NCI-H2227 (cell line): Measurements from ENCODE around the gene SLC9A8.

Experiments used
- DNase-seq: peaks from one replicate; lab custom pipeline; 2025; ENCODE audit not compliant: unreplicated experiment; lab: John Stamatoyannopoulos, UW

SLC9A8 gene

DNA sequence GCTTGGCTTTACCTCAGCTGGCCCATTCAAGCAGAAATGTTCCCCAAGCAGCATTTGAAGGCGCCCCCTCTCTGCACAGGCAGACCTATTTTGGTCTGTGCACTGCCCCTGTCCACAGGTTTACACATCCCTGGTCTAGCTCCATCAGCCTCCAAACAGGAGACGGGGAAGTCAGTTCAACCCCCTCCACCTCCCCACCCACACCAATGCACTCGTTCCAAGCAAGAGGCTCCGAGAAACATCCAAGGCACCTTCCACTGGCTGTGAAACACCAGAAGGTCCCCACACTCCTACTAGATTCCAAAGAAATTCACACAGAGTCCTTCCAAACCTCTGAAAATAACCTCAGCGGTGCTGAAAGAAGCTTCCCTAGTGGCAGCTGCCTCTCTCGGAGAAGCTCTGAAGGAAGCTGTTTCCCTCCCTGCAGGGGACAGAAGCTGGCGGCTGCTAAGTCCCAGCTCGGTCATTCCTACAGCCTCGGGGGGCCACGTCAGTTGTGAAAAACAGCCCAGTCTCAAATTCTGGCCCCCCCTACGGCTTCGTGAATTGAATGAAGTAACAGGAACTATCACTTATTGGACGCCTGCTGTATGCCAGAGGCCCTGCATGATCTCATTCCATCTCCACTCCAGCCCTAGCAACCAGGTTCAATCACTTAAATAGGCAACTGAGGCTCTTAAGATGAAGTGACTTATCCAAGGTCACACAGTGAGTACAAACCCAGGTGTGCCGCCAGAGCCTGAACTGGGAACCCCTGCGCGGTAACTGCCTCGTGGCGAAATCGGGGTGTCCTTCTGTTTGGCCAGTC lies 101.9 kb downstream of the SLC9A8 start:
- peak; percentile 37 for DNase-seq

DNA sequence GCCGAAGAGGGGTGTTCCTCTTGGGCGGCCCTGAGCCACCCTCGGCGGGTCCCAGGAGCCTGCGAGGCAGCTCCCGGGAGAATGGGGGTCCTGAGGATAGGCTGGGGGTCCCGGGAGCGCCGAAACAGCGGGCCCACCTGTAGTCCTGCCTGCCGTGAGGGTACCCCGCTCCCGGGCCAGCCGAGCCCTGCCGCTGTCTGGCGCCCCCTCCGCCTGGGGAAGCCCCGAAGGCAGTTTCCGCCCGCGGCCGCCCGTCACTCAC lies 102.4 kb downstream of the SLC9A8 start:
- DNase-seq, result no peak

DNA sequence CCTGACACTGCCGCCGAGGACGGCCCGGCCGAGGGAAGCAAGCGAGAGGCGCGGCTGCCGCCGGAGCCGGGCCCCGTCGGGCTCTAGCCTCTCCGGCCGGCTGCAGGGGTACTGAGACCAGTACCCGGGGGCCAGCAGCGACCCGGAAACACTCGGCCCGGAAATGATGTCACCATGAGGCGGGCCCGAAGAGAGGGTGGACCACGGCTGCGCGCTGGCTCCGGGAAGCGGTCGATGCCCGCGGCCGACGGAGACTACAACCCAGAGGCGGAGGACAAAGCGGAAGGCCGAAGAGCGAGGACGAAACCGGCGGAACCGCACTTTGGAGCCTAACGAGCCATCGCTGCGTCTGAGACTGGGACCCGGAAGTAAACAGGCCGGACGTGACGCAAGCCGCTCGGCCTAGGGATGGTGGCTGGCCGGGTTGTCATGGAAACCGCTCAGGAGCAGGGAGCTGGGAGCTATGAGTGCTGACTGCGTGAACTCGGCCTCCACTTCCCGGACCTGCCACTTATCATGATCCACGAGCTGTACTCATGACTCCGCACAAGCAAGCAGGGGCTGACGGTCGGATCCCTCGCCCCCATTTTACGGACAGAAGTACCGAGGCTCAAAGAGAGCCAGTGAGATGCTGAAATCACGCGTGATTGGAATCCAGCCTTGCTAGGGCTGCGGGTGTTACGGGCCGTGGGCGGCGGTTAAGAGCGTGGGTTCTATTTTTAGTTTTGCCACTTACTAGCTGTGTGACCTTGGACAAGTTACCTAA lies 102.9 kb downstream of the SLC9A8 start, which contains the start of gene SPATA2:
TSS of gene SPATA2 (minus strand) at position 150 of the 766 bp plus-strand sequence. CDS start 7,039 bp downstream, outside the sequence.
- peak; percentile 97 for DNase-seq

DNA sequence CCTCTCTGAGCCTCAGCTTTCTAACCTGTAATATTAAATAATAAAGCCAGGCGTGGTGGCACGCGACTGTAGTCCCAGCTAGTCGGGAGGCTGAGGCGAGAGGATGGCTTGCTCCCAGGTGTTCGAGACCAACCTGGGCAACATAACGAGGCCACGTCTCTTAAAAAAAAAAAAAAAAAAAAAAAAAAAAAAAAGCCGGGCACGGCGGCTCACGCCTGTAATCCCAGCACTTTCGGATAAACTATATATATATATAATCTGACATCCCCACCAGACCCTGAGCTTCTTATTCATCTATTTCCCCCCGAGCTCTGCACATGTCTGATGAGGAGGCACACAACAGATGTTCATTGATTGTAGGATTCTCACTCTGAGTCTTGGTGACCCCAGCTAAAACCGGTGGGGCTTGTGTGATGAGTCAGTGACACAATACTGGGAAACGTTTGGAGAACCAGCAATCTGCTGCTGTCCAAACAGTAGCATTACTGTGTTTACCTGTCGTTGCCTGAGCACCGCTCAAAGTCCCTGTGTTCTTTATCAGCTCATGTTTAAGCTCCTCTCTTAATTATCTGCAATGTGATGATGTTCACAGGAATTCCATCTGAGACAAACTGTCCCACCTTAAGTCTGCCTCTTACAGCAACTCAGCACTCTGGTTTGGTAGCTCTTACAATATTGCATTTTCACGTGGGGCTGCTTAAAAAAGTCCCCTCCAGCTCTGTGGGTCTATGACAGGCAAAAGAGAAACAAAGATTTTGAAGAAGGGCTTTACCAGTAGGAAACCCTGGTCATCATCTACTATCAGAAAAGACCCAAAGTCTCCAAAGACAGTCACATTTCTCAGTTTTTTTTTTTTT lies 103.7 kb downstream of the SLC9A8 start:
- peak; percentile 57 for DNase-seq

DNA sequence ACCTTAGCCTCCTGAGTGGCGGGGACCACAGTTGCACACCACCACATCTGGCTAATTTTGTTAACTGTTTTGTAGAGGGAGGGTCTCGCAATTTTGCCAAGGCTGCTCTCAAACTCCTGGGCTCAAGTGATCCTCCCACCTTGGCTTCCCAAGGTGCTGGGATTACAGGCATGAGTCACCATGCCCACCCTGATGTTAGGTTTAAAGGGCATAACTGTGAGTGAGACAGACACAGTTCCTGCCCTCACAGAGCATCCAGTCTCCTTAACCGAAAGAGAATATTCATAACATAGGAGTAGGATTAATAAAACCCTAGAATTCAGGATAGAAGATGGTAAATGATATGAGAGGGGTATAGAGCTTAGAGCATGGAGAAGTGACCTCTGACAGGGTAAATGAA lies 105.8 kb downstream of the SLC9A8 start:
- DNase-seq, result no peak

DNA sequence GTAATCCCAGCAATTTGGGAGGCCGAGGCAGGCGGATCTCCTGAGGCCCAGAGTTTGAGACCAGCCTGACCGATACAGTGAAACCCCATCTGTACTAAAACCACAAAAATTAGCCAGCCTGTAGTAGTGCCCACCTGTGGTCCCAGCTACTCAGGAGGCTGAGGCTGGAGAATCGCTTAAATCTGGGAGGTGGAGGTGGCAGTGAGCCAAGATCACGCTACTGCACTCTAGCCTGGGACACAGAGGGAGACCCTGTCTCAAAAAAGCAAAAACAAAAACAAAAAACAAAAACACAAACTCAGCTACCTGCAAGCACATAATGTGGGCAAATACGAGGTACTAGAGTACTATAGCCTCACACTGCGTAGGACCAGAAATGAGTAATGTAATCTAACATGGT lies 106.4 kb downstream of the SLC9A8 start:
- no peak for DNase-seq

DNA sequence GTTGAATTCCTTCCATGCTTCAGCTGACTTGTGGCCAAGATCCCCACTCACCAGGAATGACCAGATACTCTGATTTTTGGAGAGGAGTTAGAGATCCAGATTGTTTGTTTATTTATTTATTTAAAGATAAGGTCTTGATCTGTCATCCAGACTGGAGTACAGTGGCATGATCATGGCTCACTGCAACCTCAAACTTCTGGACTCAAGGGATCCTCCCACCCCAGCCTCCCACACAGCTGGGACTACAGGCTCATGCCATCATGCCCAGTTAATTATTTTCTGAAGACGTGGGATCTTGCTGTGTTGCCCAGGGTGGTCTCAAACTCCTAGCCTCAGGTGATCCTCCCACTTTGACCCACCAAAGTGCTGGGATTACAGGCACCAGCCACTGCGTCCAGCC lies 106.8 kb downstream of the SLC9A8 start:
- DNase-seq, result no peak

DNA sequence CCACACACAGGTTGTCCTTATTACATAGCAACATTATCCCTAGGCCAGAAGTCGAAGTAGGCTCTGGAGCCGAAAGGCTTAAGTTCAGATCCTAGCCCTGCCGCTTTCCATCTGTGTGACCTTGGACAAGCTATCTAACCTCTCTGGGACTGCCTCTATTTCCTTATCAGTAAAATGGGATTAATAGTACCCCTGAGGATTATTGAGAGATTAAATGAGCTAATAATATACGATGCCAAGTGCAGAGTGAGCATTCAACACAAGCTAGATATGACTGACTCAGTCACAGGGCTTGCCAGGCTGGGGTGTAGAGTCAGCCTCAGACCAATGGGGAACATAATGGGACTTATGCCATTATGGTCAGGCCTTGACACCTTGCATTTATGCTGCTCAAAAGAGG lies 111.6 kb downstream of the SLC9A8 start:
- no peak for DNase-seq

DNA sequence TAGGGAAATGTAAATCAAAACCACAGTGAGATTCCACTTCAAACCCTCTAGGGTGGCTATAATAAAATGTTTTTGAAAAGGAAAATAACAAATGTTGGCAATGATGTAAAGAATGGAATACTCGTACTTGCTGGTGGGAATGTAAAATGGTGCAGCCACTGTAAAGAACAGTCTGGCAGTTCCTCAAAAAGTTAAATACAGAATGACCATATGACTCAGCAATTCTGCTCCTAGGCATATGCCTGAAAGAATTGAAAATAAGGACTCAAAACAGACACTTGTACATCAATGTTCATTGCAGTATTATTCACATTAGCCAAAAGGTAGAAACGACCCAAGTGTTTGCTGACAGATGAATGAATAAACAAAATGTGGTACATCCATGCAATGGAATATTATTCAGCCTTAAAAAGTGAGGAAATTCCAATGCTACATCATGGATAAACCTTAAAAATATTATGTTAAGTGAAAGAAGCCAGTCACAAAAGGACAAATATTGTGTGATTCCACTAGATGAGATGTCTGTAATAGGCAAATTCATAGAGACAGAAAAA lies 113.3 kb downstream of the SLC9A8 start:
- no peak for DNase-seq

DNA sequence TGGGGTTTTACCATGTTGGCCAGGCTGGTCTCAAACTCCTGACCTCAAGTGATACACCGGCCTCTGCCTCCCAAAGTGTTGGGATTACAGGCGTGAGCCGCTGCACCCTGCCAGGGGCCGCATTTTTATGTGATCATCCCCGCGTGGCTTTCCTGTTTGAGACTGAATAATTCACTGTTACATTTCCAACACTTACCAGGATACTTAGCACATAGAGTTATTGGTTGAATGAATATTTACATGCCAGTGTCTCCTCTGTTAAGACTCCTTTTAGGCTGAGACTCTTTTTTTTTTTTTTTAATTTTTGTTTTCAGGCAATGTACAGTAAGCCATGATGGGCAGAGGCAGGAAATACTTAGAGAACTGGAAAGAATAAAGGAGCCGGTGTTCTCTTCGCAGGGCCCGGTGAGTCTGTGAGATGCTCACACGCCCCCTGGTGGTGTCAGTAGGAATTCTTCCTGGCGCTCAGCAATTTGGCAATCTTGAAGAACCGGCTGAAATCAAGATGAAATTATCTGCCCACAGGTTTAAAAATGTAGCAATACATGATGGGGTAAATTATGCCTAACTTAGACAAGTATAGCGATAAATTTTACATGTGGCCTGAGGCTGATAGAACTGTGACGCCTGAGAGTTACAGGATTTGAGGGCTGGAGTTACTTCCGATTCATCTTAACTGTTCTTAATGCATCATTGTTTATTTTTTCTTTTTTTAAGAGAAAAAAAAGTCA lies 115.9 kb downstream of the SLC9A8 start:
- DNase-seq, result peak; percentile 89

DNA sequence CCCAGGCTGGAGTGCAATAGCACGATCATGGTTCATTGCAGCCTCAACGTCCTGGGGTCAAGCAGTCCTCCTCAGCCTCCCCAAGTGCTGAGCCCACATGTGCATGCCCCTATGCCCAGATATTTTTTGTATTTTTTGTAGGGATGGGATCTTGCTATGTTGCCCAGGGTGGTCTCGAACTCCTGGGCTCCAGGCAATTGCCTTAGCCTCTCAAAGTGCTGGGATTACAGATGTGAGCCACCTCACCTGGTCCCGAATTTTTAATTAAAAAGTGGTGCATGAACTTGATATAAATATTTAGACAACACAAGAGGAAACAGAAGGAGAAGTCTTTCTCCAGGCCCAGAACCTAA lies 116.5 kb downstream of the SLC9A8 start:
- DNase-seq, result no peak

DNA sequence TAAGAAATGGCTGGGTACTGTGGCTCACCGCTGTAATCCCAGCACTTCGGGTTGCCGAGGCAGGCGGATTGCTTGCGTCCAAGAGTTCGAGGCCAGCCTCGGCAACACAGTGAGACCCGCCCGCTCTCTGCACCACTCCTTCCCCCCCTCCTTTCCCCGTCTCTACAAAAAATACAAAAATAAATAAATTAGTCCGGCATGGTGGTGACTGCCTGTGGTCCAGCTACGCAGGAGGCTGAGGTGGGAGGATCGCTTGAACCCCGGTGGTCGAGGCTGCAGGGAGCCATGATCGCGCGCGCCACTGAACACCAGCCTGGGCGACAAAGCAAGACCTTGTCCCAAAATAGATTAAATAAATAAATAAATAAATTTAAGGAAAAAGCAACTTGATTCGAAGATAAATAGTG lies 123.1 kb downstream of the SLC9A8 start:
- no peak for DNase-seq

DNA sequence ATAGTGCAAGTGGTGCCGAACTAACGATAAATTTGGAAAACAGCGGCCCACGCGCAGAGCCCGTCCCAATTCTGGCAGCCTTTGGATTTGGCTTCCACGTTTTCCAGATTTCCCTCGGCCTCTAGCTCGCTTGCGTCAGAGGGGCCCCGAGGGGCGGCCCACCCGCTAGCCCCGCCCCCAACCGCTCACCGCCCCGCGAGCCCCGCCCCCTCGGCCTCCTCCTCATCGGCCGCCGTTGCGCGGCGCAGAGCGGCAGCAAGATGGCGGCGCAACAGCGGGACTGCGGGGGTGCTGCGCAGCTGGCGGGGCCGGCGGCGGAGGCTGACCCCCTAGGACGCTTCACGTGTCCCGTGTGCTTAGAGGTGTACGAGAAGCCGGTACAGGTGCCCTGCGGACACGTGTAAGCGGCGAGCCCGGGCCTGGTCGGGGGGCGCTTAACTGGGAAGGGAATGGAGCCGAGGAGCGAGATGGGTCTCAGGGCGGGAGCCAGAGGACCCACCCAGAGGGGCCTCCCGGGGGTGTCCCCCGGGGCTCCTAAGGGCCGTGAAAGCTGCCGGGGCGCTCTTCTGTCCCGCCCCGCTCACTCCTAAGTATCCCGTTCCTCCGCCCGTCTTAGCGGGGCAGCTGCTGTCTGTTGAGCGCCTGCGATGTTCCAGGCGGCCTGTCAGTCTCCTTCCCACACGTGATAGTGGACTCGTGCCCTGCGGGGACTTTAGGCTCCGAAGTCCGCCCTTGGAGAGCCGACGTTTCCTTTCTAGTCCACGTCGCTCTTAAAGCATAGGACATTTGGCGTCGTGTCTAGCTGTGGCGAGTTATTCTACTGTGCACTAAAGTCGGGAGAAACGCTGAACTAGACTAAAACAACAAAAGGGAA lies 123.8 kb downstream of the SLC9A8 start, which contains the start of gene RNF114:
TSS of gene RNF114 (plus strand) at position 245 of the 874 bp plus-strand sequence. CDS start at position 261, 16 bp downstream.
- DNase-seq, result peak; percentile 96

DNA sequence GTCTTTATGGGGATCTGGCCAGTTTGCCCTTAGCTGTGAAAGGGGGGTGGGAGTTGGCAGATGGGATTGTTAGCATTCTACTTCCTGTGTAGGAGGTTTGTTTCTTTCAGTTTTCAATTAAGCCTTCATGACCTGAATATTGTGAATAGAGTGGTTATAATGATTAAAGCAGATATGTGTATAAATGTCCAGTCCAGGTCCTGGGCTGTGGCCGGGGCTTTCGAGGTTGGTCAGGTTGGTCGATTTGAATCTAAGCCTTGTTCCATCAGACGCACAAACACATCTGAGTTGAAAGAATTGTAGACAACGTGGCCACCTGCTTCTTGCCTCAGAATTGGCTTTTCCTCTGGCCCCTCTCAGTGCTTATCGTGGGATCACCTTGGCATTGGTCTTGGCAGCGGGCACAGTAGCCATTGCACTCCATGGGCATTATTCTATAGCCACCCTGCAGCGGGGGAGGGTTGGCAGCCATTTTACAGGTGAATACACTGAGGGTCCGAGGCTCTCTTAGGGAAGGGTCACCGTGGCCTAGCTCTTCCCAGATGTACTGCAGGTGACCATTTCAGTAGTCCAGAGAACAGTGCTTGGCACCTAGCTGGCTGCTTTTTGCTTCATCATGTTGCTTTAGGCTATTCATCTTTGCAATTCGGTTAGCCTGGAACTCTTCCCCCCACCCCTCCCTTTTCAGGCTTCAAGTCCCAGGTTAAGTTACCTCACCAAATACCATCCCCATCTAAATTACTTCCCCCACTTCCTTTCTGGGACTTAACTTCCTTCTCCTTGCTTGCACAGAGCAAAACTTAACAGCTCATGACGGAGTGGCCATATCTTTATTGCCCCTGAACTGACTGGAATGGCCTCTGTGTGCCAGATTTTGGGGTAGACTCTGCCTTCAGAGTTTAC lies 124.7 kb downstream of the SLC9A8 start:
- DNase-seq, result peak; percentile 12

DNA sequence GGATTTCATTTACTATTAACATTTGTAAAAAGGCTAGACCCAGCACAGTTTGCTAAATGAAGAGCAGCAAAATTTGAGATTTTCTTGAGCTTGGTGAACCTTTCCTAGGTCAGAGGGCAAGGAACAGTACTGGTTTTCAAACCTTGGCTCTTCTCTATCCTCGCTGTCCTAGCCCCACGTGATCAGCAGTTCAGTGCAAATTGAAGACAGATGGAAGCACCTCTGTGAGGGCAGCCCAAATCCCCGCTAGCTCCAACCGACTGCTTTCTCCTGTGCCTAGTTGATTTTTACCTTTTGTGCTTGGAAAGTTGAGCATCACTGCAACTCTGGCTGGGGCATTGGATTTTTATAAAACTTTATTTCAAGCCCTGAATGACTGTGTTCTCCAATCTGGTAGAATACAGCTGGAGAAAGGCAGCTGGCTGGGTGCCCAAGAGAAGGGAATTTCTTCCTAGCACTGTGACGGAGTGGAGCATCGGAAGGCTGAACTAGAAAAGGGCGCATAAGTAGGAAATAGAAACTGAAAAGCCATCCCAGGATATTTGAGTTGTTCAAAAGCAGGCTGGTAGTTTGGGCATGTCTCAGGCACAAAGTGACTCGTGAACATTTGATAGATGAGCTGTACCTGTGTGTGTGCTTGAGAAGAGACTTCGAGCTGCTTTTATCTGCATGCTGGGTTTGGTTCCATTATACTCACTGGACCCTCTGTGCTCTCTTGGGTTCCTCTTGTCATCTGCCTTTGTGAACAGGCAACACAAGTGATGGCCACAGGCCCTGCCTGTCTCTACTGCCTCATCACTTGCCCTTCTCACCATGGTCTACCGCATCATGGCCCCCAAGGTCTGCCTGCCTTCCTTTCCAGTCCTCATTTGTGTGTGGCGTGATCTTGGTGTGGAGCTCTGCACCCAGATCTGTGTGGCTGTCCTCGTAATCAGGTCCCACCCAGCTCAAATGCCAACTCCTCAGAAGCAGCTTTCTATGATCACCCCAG lies 125.8 kb downstream of the SLC9A8 start:
- DNase-seq, result peak; percentile 11

DNA sequence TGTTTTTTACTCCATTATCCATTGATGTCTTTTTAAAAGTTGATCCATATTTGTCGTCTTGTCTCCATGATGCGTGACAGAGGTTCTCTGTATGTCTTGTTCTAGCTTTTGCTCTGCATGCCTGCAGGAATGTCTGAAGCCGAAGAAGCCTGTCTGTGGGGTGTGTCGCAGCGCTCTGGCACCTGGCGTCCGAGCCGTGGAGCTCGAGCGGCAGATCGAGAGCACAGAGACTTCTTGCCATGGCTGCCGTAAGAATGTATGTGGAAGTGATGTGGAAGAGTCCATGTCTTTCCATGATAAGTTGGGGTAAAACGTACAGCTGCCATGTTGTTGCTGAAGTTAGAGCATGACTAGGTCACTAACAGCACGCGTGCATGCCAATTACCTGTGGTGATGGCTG lies 128.8 kb downstream of the SLC9A8 start:
- no peak for DNase-seq
